Endothelial cell of umbilical vein (primary cell): ENCODE data around the gene PCED1B. TPM values are rescaled to one million over a fixed set of nuclear protein-coding genes. Genes with fewer than 3 reads are reported as not detected.
"Not testable (repeated sequence)": the region's sequence is repeated elsewhere in the genome, so short reads cannot be mapped to it uniquely, and the experiment has no call there.

ENCODE experiments used
- BruUV-seq: library from RNA; stranded (reverse); fragments of 400-500 nt; replicated peaks from 2 replicates; lab custom pipeline; 2021; lab: Mats Ljungman, UMichigan
- CTCF ChIA-PET: fragments of 300-600, 350-600 bp; sonication (Branson Sonifier 250); formaldehyde crosslinking; loops from one replicate; lab custom pipeline; 2021; ENCODE audit warnings: antibody characterized with exemption, inconsistent platforms; lab: Charles Lee
- POLR2A ChIA-PET: fragments of 300-600, 350-600 bp; sonication (Branson Sonifier 250); formaldehyde crosslinking; loops from one replicate; lab custom pipeline; 2021; ENCODE audit warnings: antibody characterized with exemption, inconsistent platforms; lab: Charles Lee
- DNase-seq: peaks from one replicate; pipeline ENCODE4 v3.0.0-alpha.2; 2011; ENCODE audit warnings: low read depth, low spot score
- FAIRE-seq: peaks from 2 replicates; lab custom pipeline; 2011; peaks lifted over from hg19 to GRCh38; lab: Jason Lieb, UNC
- H2AFZ ChIP-seq: 2 replicates; pipeline ENCODE4 v1.6.0; 2012; ENCODE audit warnings: low read depth, low read length, control low read depth, inconsistent platforms
- H3K27ac ChIP-seq: 2 replicates; pipeline ENCODE4 v1.5.1; 2011; ENCODE audit warnings: low read depth, mild to moderate bottlenecking, control low read depth, low read length, moderate library complexity; ENCODE audit not compliant: insufficient read depth
- H3K27me3 ChIP-seq, 2 experiments: 2 replicates each; pipeline versions ENCODE4 v1.6.0 to v1.6.1; 2011; ENCODE audit warnings: low read length in 2 of 2, mixed read lengths in 1 of 2; ENCODE audit not compliant: control insufficient read depth in 2 of 2, insufficient read depth in 2 of 2
- H3K36me3 ChIP-seq, 2 experiments: 2 replicates in 1 of 2; 3 replicates in 1 of 2; pipeline ENCODE4 v1.5.1; 2011; ENCODE audit warnings: low read length in 2 of 2, mild to moderate bottlenecking in 1 of 2, moderate library complexity in 1 of 2; ENCODE audit not compliant: control insufficient read depth in 2 of 2, insufficient read depth in 2 of 2; ENCODE audit errors: extremely low read depth in 1 of 2
- H3K4me1 ChIP-seq: 3 replicates; pipeline ENCODE4 v1.5.1; 2011; ENCODE audit warnings: mild to moderate bottlenecking, low read length; ENCODE audit not compliant: control insufficient read depth, insufficient read depth; ENCODE audit errors: extremely low read depth
- H3K4me2 ChIP-seq: 2 replicates; pipeline ENCODE4 v1.6.1; 2011; ENCODE audit warnings: low read length, control low read depth, mixed read lengths; ENCODE audit not compliant: insufficient read depth
- H3K4me3 ChIP-seq, 3 experiments: fragments of 200-600 bp in 1 of 3; sonication (generic), shearing (Covaris generic) in 1 of 3; replicated peaks in 1 of 3; 2 replicates each; pipeline ENCODE4 v1.5.1; 2011 to 2016; ENCODE audit warnings: control low read depth in 3 of 3, low read length in 3 of 3, mild to moderate bottlenecking in 2 of 3, inconsistent platforms in 1 of 3, low read depth in 1 of 3, moderate library complexity in 1 of 3; ENCODE audit not compliant: insufficient read depth in 1 of 3
- H3K79me2 ChIP-seq: 2 replicates; pipeline ENCODE4 v1.6.0; 2012; ENCODE audit warnings: low read length, inconsistent platforms; ENCODE audit not compliant: control insufficient read depth, insufficient read depth
- H3K9ac ChIP-seq: replicated peaks from 2 replicates; pipeline ENCODE3; 2011; ENCODE audit warnings: low read length, control low read depth; ENCODE audit not compliant: insufficient read depth; ENCODE audit errors: extremely low read depth
- H3K9me1 ChIP-seq: replicated peaks from 3 replicates; pipeline ENCODE4 v1.6.0; 2011; ENCODE audit warnings: mild to moderate bottlenecking, low read length; ENCODE audit not compliant: control insufficient read depth, insufficient read depth; ENCODE audit errors: extremely low read depth
- H3K9me3 ChIP-seq: replicated peaks from 2 replicates; pipeline ENCODE4 v1.5.1; 2012; ENCODE audit warnings: low read length, inconsistent platforms; ENCODE audit not compliant: control insufficient read depth, insufficient read depth
- H4K20me1 ChIP-seq: replicated peaks from 2 replicates; pipeline ENCODE3; 2011; ENCODE audit warnings: mild to moderate bottlenecking, low read length; ENCODE audit not compliant: control insufficient read depth, insufficient read depth; ENCODE audit errors: extremely low read depth
- CTCF ChIP-seq, 2 donors: IDR thresholded peaks; 1 replicate in 1 of 2; 2 replicates in 1 of 2; pipeline ENCODE4 v1.5.1; 2011; ENCODE audit warnings: low read length in 2 of 2, mild to moderate bottlenecking in 2 of 2, moderate library complexity in 2 of 2, control low read depth in 1 of 2, inconsistent platforms in 1 of 2, low read depth in 1 of 2; ENCODE audit not compliant: insufficient read depth in 1 of 2; ENCODE audit errors: extremely low read depth in 1 of 2
- EZH2 ChIP-seq: IDR thresholded peaks from 2 replicates; pipeline ENCODE4 v1.6.1; 2012; ENCODE audit warnings: borderline replicate concordance, low read depth, mild to moderate bottlenecking, moderate library complexity, low read length, inconsistent platforms; ENCODE audit not compliant: severe bottlenecking
- FOS ChIP-seq: IDR thresholded peaks from 2 replicates; pipeline ENCODE4 v1.6.1; 2011; ENCODE audit warnings: mild to moderate bottlenecking, low read length, moderate library complexity, borderline replicate concordance; ENCODE audit not compliant: insufficient read depth
- GATA2 ChIP-seq: IDR thresholded peaks from 2 replicates; pipeline ENCODE4 v1.7.0; 2011; ENCODE audit warnings: low read depth, mild to moderate bottlenecking, moderate library complexity, mixed read lengths, low read length; ENCODE audit not compliant: insufficient read length, insufficient read depth
- JUN ChIP-seq: IDR thresholded peaks from 2 replicates; pipeline ENCODE4 v1.6.1; 2011; ENCODE audit warnings: borderline replicate concordance, low read depth; ENCODE audit not compliant: insufficient read length, insufficient read depth
- MYC ChIP-seq: IDR thresholded peaks from one replicate; pipeline ENCODE4 v1.6.1; 2011; ENCODE audit warnings: mild to moderate bottlenecking, low read depth, low read length
- POLR2A ChIP-seq: IDR thresholded peaks from 2 replicates; pipeline ENCODE4 v1.6.1; 2012; ENCODE audit warnings: low read depth, mild to moderate bottlenecking, control low read depth, low read length
- POLR2AphosphoS5 ChIP-seq: IDR thresholded peaks from 2 replicates; pipeline ENCODE4 v1.6.1; 2012; ENCODE audit warnings: low read depth, mild to moderate bottlenecking, control low read depth, low read length, moderate library complexity; ENCODE audit not compliant: insufficient read depth
- dilution Hi-C: fragments of 300-500 bp; cut with MboI; formaldehyde crosslinking; loops from one replicate; pipeline ENCODE4 v1.15.0; 2019; ENCODE audit warnings: low sequenced_read_pairs; ENCODE audit not compliant: extremely low pct_ligation_motif_present
- intact Hi-C: fragments of 100-400 bp; cut with micrococcal nuclease; formaldehyde crosslinking; loops from one replicate; pipeline ENCODE4 v1.10.0; 2022
- polyA plus RNA-seq, 4 experiments: library from polyadenylated mRNA; depleted of rRNA in 3 of 4; stranded (reverse) in 3 of 4; unstranded in 1 of 4; fragments of >200 nt; gene quantifications; 2 replicates each; pipeline versions ENCODE4 v1.2.1 to v1.2.3, GENCODE V29; 2011 to 2012; ENCODE audit warnings: missing spikeins in 1 of 4
- total RNA-seq: library from RNA; stranded (reverse); gene quantifications from 2 replicates; pipeline ENCODE4 v1.2.3, GENCODE V29; 2021
- TF ChIP-seq, protein P1 (sequence below): IDR thresholded peaks from 2 replicates; pipeline ENCODE4 v1.6.1; 2011; ENCODE audit not compliant: insufficient read depth, insufficient read length

PCED1B gene
- total and polyA plus RNA-seq, 2 donors (not counting 3 experiments of a cell fraction or from before 2014, with no cell fraction given), result 1.7 to 2.6 TPM

DNA sequence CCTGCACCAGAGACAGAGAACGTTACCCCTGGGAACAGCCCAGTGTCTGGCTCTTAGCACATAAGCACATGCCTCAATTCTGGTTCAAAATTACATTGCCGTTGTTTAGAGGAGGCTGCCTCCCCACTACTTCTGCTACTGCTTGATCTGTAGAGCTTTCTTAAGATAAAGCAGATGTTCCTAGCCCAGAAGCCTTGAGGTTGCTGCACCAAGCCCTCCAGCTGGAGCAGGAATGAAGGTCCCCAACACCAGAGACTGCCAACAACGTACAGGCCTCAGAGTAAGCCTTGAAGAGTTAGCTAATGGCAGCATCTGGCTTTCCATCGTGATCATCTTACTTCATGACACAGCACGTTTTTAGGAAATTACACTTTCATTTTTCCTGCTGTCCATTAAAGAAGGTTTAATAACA is 35.1 kb downstream of the PCED1B start:
- H2AFZ ChIP-seq, result no peak overlapping the region
- no peaks in the 10 kb centered on the region for H3K9me1 ChIP-seq
- DNase-seq (no peak), FAIRE-seq (no peak)
- no peaks in the 10 kb centered on the region for H3K4me1 ChIP-seq
- no peaks in the 10 kb centered on the region for H4K20me1 ChIP-seq
- H3K4me2 ChIP-seq, result no peak overlapping the region
- H3K9me3 ChIP-seq, result no peaks in the 10 kb centered on the region
- TF ChIP-seq, protein P1, sequence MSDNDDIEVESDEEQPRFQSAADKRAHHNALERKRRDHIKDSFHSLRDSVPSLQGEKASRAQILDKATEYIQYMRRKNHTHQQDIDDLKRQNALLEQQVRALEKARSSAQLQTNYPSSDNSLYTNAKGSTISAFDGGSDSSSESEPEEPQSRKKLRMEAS, result no peak
- TF ChIP-seq POLR2A (no peak), CTCF (IDR thresholded peaks at IDR 0.05; ENCODE audit: extremely low read depth in 1 of 2, insufficient read depth in 1 of 2, low read depth in 1 of 2, low read length in 2 of 2) (no peak), EZH2 (no peak), FOS (no peak), GATA2 (no peak), POLR2AphosphoS5 (no peak), JUN (no peak), MYC (no peak)
- H3K79me2 ChIP-seq, result no peaks in the 10 kb centered on the region
- H3K9ac ChIP-seq, result no peak overlapping the region
- H3K4me3 ChIP-seq, result no peak overlapping the region
- dilution Hi-C loops (no loop called here), intact Hi-C loops (no loop called here)
- BruUV-seq, result no TSS peak
- no peaks in the 10 kb centered on the region for H3K36me3 ChIP-seq
- POLR2A ChIA-PET, result no interaction called here
- CTCF ChIA-PET, result interaction anchor here (1.9 kb wide), 1 partner anchor 82 kb away, joined by 5 read pairs; no protein-coding TSS in a partner anchor
- H3K27me3 ChIP-seq, result no peaks in the 10 kb centered on the region
- H3K27ac ChIP-seq, result no peak overlapping the region

DNA sequence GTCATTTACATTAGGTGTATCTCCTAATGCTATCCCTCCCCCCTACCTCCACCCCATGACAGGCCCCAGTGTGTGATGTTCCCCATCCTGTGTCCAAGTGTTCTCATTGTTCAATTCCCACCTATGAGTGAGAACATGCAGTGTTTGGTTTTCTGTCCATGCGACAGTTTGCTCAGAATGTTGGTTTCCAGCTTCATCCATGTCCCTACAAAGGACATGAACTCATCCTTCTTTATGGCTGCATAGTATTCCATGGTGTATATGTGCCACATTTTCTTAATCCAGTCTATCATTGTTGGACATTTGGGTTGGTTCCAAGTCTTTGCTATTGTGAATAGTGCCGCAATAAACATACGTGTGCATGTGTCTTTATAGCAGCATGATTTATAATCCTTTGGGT is 37.9 kb downstream of the PCED1B start:
- H3K9me3 ChIP-seq, H4K20me1 ChIP-seq, intact Hi-C loops, H3K27me3 ChIP-seq, H3K36me3 ChIP-seq, H3K4me3 ChIP-seq, H3K79me2 ChIP-seq, POLR2A ChIA-PET, H3K27ac ChIP-seq, H3K4me1 ChIP-seq, BruUV-seq, H3K9me1 ChIP-seq, H3K4me2 ChIP-seq, dilution Hi-C loops, H3K9ac ChIP-seq, H2AFZ ChIP-seq, DNase-seq, FAIRE-seq: not testable (repeated sequence)
- CTCF ChIA-PET, result interaction anchor here (0.8 kb wide), 1 partner anchor 280 kb away, joined by 3 read pairs; no protein-coding TSS in a partner anchor
